RWPE1 (cell line): ENCODE results near the gene BLOC1S2.
A peak's percentile ranks its signal among the peaks of the same experiment; 100 is the strongest.

Experiments used
- CTCF ChIA-PET: fragments of 350-600 bp; sonication (Branson Sonifier 250); formaldehyde crosslinking; extraction: SDS; loops from one replicate; lab custom pipeline; 2021; lab: Yijun Ruan, JAX
- POLR2A ChIA-PET: fragments of 400-600 bp; formaldehyde crosslinking; extraction: SDS; loops from one replicate; lab custom pipeline; 2020; ENCODE audit warnings: antibody characterized with exemption; ENCODE audit not compliant: low non-redundant PET; lab: Yijun Ruan, JAX
- DNase-seq: peaks from one replicate; pipeline ENCODE4 v3.0.0; 2012; ENCODE audit warnings: low spot score
- H3K27ac ChIP-seq: fragments of 450-650 bp; 2 replicates; pipeline ENCODE4 v1.5.1; 2017
- TF ChIP-seq, protein P1 (sequence below): fragments of 450-650 bp; conservative IDR thresholded peaks from 2 replicates; pipeline ENCODE4 v1.5.1; 2017; ENCODE audit warnings: low read depth, mild to moderate bottlenecking

The BLOC1S2 gene

DNA sequence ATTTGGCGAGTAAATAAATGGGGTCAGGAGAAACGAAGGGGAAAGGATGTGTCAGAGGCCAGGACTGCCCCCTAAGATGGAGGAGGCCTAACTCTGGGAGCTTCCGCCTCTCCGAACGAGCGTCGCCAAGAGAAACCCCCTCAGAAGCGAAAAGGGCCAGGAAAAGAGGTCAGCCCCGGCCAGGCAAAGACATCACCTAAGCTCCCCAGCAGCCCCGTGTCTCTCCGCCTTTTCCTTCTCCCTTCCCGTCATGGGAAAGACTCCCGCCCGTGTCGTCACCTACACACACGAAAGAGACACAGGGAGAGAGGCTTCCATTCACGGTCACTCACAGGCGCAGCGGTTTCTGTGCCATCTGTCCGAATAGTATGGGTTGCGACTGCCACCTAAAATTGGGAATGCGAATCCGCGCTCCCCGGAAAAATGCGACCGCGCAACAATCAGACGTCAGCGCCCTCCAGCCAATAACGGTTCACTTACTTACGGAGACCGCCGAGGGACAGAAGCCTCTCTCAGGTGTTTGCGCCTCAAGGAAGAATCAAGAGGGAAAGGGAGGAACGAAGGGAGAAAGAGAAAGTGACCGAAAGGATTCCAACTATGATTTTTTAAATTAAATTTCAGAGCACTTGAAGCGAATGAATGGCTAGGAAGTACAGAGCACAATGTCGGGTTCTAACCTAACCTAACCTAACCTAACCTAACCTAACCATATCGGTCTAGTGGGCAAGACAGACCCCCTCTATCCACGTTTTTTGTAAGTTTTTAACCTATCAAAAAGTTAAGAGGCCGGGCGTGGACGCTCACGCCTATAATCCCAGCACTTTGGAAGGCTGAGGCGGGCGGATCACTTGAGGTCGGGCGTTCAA lies 19.0 kb downstream of the BLOC1S2 start, which contains the start of gene CWF19L1:
CWF19L1 (minus strand) TSS at position 400 of the 866 bp plus-strand sequence; CDS start at position 355, 45 bp downstream.
- POLR2A ChIA-PET, result no interaction called here
- peak within 1 kb of the TSS; percentile 83 for H3K27ac ChIP-seq
- CTCF ChIA-PET, result no interaction called here
- TF ChIP-seq, protein P1, sequence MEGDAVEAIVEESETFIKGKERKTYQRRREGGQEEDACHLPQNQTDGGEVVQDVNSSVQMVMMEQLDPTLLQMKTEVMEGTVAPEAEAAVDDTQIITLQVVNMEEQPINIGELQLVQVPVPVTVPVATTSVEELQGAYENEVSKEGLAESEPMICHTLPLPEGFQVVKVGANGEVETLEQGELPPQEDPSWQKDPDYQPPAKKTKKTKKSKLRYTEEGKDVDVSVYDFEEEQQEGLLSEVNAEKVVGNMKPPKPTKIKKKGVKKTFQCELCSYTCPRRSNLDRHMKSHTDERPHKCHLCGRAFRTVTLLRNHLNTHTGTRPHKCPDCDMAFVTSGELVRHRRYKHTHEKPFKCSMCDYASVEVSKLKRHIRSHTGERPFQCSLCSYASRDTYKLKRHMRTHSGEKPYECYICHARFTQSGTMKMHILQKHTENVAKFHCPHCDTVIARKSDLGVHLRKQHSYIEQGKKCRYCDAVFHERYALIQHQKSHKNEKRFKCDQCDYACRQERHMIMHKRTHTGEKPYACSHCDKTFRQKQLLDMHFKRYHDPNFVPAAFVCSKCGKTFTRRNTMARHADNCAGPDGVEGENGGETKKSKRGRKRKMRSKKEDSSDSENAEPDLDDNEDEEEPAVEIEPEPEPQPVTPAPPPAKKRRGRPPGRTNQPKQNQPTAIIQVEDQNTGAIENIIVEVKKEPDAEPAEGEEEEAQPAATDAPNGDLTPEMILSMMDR, result no peak
- DNase-seq, result peak; percentile 88

DNA sequence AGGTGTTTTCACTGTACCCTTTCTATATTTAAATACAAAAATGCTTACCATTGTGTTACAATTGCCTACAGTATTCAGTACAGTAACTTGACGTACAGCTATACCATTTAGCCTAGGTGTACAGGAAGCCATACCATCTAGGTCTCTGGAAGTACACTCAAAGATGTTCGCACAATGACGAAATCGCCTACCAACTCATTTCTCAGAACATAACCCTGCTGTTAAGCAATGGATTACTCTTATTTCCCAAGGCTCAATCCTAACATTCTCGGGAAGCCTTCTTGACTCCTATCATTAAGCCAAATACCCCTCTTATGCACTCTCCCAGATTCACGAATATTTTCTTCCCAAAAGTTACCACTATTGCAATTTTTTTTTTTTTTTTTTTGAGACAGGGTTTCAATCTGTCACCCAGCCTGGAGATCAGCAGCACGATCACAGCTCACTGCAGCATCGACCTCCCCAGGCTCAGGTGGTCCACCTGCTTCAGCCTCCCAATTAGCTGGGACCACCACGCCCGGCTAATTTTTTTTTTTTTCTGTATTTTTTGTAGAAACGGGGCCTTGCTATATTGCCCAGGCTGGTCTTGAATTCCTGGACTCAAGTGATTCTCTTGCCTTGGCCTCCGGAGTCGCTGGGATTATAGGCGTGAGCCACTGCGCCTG lies 20.5 kb downstream of the BLOC1S2 start:
- ChIA-PET POLR2A (no interaction called here), CTCF (no interaction called here)
- DNase-seq, result no peak
- TF ChIP-seq, protein P1, result no peak
- no peak overlapping the region; the same call in 1 of the 2 replicates for H3K27ac ChIP-seq

DNA sequence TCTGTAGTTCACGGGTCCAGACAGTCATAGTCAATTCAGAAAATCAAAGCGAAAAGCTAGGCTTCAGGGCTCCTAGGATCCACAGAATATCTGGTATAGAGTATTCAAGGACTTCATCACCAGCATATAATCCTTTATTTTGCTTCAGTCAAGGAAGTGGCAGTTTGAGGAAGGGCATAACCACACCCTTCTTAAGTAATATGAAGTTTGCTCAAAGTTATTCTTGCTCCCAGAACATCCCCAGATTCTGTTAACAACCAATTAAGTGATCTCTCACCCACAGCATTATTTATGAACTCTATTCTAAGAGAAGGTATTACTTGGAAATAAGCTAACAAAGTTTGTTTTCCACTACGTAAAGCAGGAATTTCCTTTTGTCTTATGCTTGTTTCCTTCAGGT lies 32.3 kb downstream of the BLOC1S2 start:
- ChIA-PET POLR2A (no interaction called here), CTCF (interaction anchor here (0.7 kb wide), 1 partner anchor 261 kb away, joined by 5 read pairs; no protein-coding TSS in a partner anchor)
- no peak for DNase-seq
- H3K27ac ChIP-seq, result no peak overlapping the region
- TF ChIP-seq, protein P1, result no peak

DNA sequence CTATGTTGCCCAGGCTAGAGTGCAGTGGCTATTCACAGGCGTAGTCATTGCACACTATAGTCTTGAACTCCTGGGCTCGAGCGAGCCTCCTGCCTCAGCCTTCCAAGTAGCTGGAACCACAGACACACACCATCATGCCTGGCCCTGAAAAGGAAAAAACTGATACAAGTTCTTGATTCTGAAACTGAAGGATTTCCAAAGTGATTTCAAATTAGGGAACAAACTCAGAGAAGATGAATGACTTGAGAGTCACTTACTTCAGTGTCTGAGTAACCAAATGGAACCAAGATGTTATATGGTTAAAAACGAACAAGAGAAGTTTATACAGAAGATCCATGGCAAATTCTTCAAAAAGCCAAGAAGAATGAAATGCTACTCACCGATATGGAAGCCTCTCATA lies 33.4 kb downstream of the BLOC1S2 start:
- TF ChIP-seq, protein P1, result no peak
- ChIA-PET CTCF (no interaction called here), POLR2A (no interaction called here)
- no peak for DNase-seq
- H3K27ac ChIP-seq, result no peak overlapping the region

DNA sequence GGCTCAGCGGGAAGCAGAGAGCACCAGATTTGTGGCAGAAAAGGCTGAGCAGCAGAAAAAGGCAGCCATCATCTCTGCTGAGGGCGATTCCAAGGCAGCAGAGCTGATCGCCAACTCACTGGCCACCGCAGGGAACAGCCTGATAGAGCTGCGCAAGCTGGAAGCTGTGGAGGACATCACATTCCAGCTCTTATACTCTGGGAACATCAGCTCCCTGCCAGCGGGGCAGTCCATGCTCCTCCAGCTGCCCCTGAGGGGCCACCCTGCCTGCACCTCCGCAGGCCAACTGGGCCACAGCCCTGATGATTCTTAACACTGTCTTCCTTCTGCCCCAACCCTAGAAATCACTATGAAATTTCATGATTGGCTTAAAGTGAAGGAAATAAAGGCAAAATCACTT lies 37.7 kb downstream of the BLOC1S2 start:
- no peak overlapping the region for H3K27ac ChIP-seq
- DNase-seq, result no peak
- POLR2A ChIA-PET, result no interaction called here
- CTCF ChIA-PET, result no interaction called here
- TF ChIP-seq, protein P1, result no peak

DNA sequence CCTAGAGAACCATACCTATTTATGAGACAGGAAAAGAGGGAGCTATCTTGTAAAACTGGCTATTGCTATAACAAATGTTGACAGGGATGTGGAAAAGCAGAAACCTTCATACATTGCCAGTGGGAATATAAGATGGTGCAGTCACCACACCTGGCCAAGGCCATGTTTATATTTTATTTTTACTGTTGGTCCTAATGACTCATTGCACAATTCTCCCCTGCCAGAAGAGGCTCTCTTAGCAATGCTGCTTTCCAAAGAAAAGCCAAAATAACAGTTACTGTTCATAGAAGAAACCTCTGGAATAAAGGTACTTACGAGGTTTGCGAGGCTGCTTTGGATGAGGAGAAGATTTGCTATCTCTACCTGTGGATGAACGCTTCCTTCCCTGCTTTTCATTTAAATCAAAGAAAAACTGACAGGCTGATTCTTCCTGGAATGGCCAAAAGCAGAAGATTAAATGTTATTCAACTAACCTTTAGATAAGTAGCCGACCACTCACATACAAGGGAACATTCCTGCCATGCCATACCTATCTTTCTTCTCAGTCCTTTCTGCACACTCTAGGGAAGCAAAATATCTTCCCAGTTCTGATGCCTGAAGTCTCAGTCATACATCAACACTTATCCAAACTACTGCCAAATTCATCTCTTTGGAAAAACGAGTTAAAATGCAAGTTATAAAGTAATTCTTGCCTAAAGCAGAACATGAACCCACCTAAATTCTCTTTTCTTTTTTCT lies 40.8 kb downstream of the BLOC1S2 start:
- no peak for DNase-seq
- CTCF ChIA-PET, result no interaction called here
- TF ChIP-seq, protein P1, result no peak

More for the DNA sequence above, 40.8 kb downstream of the BLOC1S2 start:
- no peak overlapping the region for H3K27ac ChIP-seq
- POLR2A ChIA-PET, result no interaction called here
